WTC11 (cell line): ENCODE measurements around the gene CALCOCO2.

Source experiments
- ATF2 ChIP-seq: sonication (generic); formaldehyde crosslinking; IDR thresholded peaks from 2 replicates; pipeline ENCODE4 v1.8.1; 2022; ENCODE audit warnings: low read depth, missing genetic modification reagents, borderline replicate concordance
- CTCF ChIP-seq: fragments of 200-600 bp; IDR thresholded peaks from 2 replicates; pipeline ENCODE4 v1.8.0; 2022; ENCODE audit warnings: antibody characterized with exemption
- SMAD3 ChIP-seq: sonication (generic); formaldehyde crosslinking; IDR thresholded peaks from 2 replicates; pipeline ENCODE4 v1.8.0; 2022; ENCODE audit warnings: missing genetic modification reagents, mild to moderate bottlenecking, borderline replicate concordance
- TEAD1 ChIP-seq: sonication (generic); formaldehyde crosslinking; IDR thresholded peaks from 2 replicates; pipeline ENCODE4 v1.8.0; 2022; ENCODE audit warnings: mild to moderate bottlenecking, missing genetic modification reagents

DNA sequence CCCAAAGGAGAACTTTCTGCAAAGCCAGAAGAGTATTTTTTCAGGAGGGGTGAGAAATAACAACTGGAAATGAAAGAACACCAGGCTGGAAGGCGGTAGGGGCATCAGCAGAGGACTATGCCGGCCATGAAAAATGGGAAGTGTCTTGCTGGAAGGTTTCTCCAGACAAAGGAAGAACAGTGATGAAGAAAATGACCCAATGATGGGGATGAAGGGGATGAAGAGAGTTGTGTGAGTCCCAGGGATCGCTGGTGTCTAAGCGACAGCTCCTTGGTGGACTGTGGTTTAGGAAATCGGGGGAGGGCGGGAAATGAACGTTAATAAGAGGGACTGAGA, 14.4 kb upstream of the CALCOCO2 start:
- TF ChIP-seq SMAD3 (CRISPR knock-in tag) = no peak
- no peak for TF ChIP-seq TEAD1
- TF ChIP-seq ATF2 = no peak
- TF ChIP-seq CTCF = no peak
